Loucy (cell line): ENCODE measurements around the gene NARF.
"Not testable (repeated sequence)": the region's sequence is repeated elsewhere in the genome, so short reads cannot be mapped to it uniquely, and the experiment has no call there.

Experiments used
- H2AFZ ChIP-seq: fragments of 200-600 bp; sonication (generic); 2 replicates; pipeline ENCODE4 v1.6.0; 2016; ENCODE audit warnings: antibody characterized with exemption, mild to moderate bottlenecking, low read length, moderate library complexity
- H3F3A ChIP-seq: fragments of 200-600 bp; 2 replicates; pipeline ENCODE4 v1.6.0; 2016; ENCODE audit warnings: antibody characterized with exemption, low read depth, mild to moderate bottlenecking
- H3K27me3 ChIP-seq: fragments of 200-600 bp; sonication (generic); 2 replicates; pipeline ENCODE4 v1.6.1; 2014; ENCODE audit warnings: low read length, mild to moderate bottlenecking; ENCODE audit not compliant: insufficient read depth, poor library complexity, severe bottlenecking
- H3K36me3 ChIP-seq: fragments of 200-600 bp; sonication (generic); 2 replicates; pipeline ENCODE4 v1.6.1; 2016; ENCODE audit warnings: low read length; ENCODE audit not compliant: insufficient read depth
- H3K4me1 ChIP-seq: fragments of 200-600 bp; sonication (generic); 2 replicates; pipeline ENCODE4 v1.5.1; 2014; ENCODE audit warnings: low read length, mild to moderate bottlenecking; ENCODE audit not compliant: insufficient read depth, poor library complexity, severe bottlenecking
- H3K4me2 ChIP-seq: fragments of 200-600 bp; sonication (generic); 2 replicates; pipeline ENCODE4 v1.6.0; 2014; ENCODE audit warnings: antibody characterized with exemption, low read length, low read depth, mild to moderate bottlenecking; ENCODE audit not compliant: poor library complexity, severe bottlenecking
- H3K4me3 ChIP-seq: fragments of 200-600 bp; sonication (generic); 2 replicates; pipeline ENCODE4 v1.5.1; 2014; ENCODE audit warnings: low read length, mild to moderate bottlenecking, mixed read lengths; ENCODE audit not compliant: poor library complexity, severe bottlenecking
- H3K79me2 ChIP-seq: fragments of 200-600 bp; sonication (generic); 2 replicates; pipeline ENCODE4 v1.6.1; 2014; ENCODE audit warnings: low read length; ENCODE audit not compliant: insufficient read depth
- H3K9ac ChIP-seq: fragments of 200-600 bp; sonication (generic); 2 replicates; pipeline ENCODE4 v1.6.0; 2014; ENCODE audit warnings: mild to moderate bottlenecking, low read depth, low read length, moderate library complexity; ENCODE audit not compliant: poor library complexity, severe bottlenecking
- H3K9me2 ChIP-seq: fragments of 200-600 bp; sonication (generic); replicated peaks from 2 replicates; pipeline ENCODE4 v1.6.1; 2016; ENCODE audit warnings: low read depth, low read length, mixed read lengths
- H3K9me3 ChIP-seq: fragments of 200-600 bp; sonication (generic); 2 replicates; pipeline ENCODE4 v1.6.1; 2014; ENCODE audit warnings: mild to moderate bottlenecking, antibody characterized with exemption, low read length, low read depth; ENCODE audit not compliant: insufficient read depth
- H4K20me1 ChIP-seq: fragments of 200-600 bp; sonication (generic); 2 replicates; pipeline ENCODE4 v1.6.0; 2014; ENCODE audit warnings: antibody characterized with exemption, low read length, mild to moderate bottlenecking; ENCODE audit not compliant: insufficient read depth, poor library complexity, severe bottlenecking
- EZH2phosphoT487 ChIP-seq: fragments of 200-600 bp; IDR thresholded peaks from 2 replicates; pipeline ENCODE4 v1.6.1; 2018; ENCODE audit warnings: antibody characterized with exemption, mild to moderate bottlenecking, moderate library complexity, borderline replicate concordance
- TF ChIP-seq, protein P1 (sequence below): fragments of 200-600 bp; sonication (generic); conservative IDR thresholded peaks from 2 replicates; pipeline ENCODE4 v1.5.1; 2014; ENCODE audit warnings: mild to moderate bottlenecking, antibody characterized with exemption, low read length

The NARF gene

DNA sequence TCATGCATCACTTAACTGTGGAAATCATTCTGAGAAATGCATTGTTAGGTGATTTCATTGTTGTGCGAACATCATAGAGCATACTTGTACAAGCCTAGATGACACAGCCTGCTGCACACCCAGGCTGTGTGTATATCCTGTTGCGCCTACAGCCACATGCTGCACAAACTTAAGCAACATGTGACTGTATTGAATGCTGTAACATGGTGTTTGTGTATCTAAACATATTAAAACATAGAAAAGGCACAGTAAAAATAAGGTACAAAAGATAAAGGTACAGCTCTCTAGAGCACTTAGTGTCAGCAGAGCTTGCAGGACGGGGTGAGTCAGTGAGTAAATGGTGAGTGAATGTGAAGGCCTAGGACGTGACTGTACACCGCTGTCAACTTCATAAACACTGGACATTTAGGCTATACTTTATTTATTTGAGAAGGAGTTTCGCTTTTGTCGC, 72.9 kb downstream of the NARF start:
- H3K4me2 ChIP-seq: no peak overlapping the region

DNA sequence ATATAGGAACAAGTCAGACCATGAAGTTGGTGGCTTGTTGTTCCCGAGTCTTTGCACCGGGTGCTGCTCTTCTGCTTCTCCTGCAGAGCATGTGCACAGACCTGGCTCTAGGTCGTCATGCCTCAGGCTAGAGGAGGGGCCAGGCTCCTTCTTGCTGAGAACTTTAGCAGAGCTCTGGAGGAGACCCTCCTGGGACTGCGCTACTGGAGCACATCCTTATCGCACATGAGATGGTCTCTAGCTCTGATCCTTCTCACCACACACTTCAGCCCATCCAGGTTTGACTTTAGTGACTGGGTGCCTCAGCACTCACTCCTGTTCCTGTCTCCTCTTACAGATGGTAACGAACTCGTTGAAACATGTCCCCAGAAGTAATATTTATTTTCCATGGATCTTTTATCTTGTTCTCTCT, 75.9 kb downstream of the NARF start:
- TF ChIP-seq, protein P1, sequence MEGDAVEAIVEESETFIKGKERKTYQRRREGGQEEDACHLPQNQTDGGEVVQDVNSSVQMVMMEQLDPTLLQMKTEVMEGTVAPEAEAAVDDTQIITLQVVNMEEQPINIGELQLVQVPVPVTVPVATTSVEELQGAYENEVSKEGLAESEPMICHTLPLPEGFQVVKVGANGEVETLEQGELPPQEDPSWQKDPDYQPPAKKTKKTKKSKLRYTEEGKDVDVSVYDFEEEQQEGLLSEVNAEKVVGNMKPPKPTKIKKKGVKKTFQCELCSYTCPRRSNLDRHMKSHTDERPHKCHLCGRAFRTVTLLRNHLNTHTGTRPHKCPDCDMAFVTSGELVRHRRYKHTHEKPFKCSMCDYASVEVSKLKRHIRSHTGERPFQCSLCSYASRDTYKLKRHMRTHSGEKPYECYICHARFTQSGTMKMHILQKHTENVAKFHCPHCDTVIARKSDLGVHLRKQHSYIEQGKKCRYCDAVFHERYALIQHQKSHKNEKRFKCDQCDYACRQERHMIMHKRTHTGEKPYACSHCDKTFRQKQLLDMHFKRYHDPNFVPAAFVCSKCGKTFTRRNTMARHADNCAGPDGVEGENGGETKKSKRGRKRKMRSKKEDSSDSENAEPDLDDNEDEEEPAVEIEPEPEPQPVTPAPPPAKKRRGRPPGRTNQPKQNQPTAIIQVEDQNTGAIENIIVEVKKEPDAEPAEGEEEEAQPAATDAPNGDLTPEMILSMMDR: no peak
- TF ChIP-seq EZH2phosphoT487: no peak
- H3K9me3 ChIP-seq: no peaks in the 10 kb centered on the region
- H3K9ac ChIP-seq: peak overlapping the region; percentile 52
- peaks cover 83% of the 10 kb centered on the region for H4K20me1 ChIP-seq
- H3K79me2 ChIP-seq: peaks cover 100% of the 10 kb centered on the region
- no peaks in the 10 kb centered on the region for H3K9me2 ChIP-seq
- H3K4me1 ChIP-seq: peaks cover 35% of the 10 kb centered on the region
- no peak overlapping the region for H3K4me3 ChIP-seq
- H2AFZ ChIP-seq: no peak overlapping the region
- H3K36me3 ChIP-seq: no peaks in the 10 kb centered on the region
- H3F3A ChIP-seq: no peaks in the 10 kb centered on the region; the same call in 1 of the 2 replicates
- H3K27me3 ChIP-seq: no peaks in the 10 kb centered on the region
- H3K4me2 ChIP-seq: no peak overlapping the region

More for the DNA sequence above, 72.9 kb downstream of the NARF start:
- Histone ChIP-seq H4K20me1 (peaks cover 89% of the 10 kb centered on the region), H3K9ac (no peak overlapping the region), H3K4me3 (no peak overlapping the region), H3F3A (peaks cover 4% of the 10 kb centered on the region), H3K36me3 (no peaks in the 10 kb centered on the region), H3K79me2 (peaks cover 100% of the 10 kb centered on the region), H3K27me3 (no peaks in the 10 kb centered on the region), H3K4me1 (peaks cover 36% of the 10 kb centered on the region), H3K9me3 (no peaks in the 10 kb centered on the region), H3K9me2 (no peaks in the 10 kb centered on the region), H2AFZ (no peak overlapping the region)
- no peak for TF ChIP-seq EZH2phosphoT487
- TF ChIP-seq, protein P1: no peak

DNA sequence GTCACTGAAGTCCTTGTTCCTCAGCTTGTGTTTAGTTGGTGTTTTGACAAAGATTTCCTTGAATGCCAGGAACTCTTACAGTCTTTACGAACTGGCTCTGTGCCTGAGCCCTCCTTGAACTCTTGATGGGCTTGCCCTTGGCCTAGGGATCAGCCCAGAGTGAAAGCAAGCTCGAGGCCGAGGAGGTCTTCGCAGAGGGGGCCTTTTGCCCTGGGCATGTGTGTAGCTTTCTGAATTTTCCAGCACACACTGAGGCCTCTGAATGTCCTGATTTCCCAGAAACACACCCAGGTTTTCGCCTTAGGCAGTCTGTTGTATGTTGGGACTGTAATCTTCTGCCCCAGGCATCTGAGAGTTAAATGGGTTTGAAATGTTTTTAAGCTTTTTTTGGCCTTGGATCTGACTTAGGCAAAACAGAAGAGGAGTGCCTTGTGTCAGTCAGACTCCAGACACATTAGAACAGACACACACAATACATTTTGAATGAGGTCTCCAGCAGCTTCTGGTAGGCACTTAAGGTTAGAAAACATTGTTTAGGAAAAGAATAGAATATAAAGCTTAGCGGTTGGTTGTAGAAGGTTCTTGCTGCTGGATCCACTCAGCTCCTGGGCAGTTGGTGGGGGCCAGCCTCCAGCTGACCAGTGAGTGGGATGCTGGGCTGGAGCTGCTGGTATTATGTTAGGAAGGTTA, 78.1 kb downstream of the NARF start:
- H3K9me2 ChIP-seq: no peaks in the 10 kb centered on the region
- H3K79me2 ChIP-seq: peaks cover 100% of the 10 kb centered on the region
- H3K4me1 ChIP-seq: peaks cover 27% of the 10 kb centered on the region
- H3K4me3 ChIP-seq: no peak overlapping the region
- peak overlapping the region; percentile 8 for H3K4me2 ChIP-seq
- peaks cover 79% of the 10 kb centered on the region for H4K20me1 ChIP-seq
- H3K27me3 ChIP-seq: no peaks in the 10 kb centered on the region
- no peak overlapping the region for H2AFZ ChIP-seq
- peak overlapping the region; percentile 52 for H3K9ac ChIP-seq
- H3K9me3 ChIP-seq: no peaks in the 10 kb centered on the region
- no peaks in the 10 kb centered on the region; the same call in 1 of the 2 replicates for H3F3A ChIP-seq
- H3K36me3 ChIP-seq: peaks cover 8% of the 10 kb centered on the region; the same call in 1 of the 2 replicates
- TF ChIP-seq, protein P1: no peak
- TF ChIP-seq EZH2phosphoT487: no peak

DNA sequence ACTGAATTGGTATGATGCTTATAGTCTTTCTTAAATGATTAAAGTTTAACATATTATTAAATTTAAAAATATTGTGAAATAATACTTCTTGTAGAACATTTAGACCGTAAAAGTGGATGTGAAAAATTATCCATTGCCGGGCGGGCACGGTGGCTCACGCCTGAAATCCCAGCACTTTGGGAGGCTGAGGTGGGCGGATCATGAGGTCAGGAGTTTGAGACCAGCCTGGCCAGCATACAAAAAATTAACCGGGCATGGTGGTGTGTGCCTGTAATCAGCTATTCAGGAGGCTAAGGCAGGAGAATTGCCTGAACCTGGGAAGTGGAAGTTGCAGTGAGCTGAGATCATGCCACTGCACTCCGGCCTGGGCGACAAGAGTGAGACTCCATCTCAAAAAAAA, 78.7 kb downstream of the NARF start:
- not testable (repeated sequence) for H3K27me3 ChIP-seq, H3K9ac ChIP-seq, H3K4me2 ChIP-seq, H2AFZ ChIP-seq, H3K9me2 ChIP-seq, H3K9me3 ChIP-seq, H3F3A ChIP-seq, H3K36me3 ChIP-seq, H3K4me3 ChIP-seq
- Histone ChIP-seq H3K79me2 (peaks cover 100% of the 10 kb centered on the region), H3K4me1 (peaks cover 27% of the 10 kb centered on the region), H4K20me1 (peaks cover 83% of the 10 kb centered on the region)

DNA sequence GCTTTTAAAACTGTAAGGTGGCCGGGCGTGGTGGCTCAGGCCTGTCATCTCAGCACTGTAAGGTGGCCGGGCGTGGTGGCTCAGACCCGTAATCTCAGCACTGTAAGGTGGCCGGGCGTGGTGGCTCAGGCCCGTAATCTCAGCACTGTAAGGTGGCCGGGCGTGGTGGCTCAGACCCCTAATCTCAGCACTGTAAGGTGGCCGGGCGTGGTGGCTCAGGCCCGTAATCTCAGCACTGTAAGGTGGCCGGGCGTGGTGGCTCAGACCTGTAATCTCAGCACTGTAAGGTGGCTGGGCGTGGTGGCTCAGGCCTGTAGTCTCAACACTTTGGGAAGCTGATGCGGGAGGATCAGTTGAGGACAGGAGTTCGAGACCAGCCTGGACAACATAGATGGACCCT, 80.5 kb downstream of the NARF start:
- H3K9ac ChIP-seq, H3F3A ChIP-seq, H3K9me3 ChIP-seq, H3K4me2 ChIP-seq, H3K4me3 ChIP-seq, H3K27me3 ChIP-seq, H3K36me3 ChIP-seq, H3K9me2 ChIP-seq, H2AFZ ChIP-seq: not testable (repeated sequence)
- Histone ChIP-seq H3K79me2 (peaks cover 100% of the 10 kb centered on the region), H4K20me1 (peaks cover 75% of the 10 kb centered on the region), H3K4me1 (peaks cover 24% of the 10 kb centered on the region)
